Endothelial cell (in vitro differentiated cells): ENCODE results near the gene HYCC2. TPM values are rescaled to one million over a fixed set of nuclear protein-coding genes. Genes with fewer than 3 reads are reported as not detected.

Source experiments
- DNase-seq: peaks from one replicate; pipeline ENCODE4 v3.0.0; 2021; ENCODE audit warnings: low spot score
- H3K27ac Mint-ChIP-seq: one replicate; pipeline ENCODE4 v1.8.0; 2021; ENCODE audit warnings: mixed read lengths, inconsistent platforms; ENCODE audit not compliant: unreplicated experiment
- H3K27me3 Mint-ChIP-seq: one replicate; pipeline ENCODE4 v1.8.0; 2021; ENCODE audit warnings: mild to moderate bottlenecking, moderate library complexity, mixed read lengths, inconsistent platforms; ENCODE audit not compliant: unreplicated experiment
- H3K36me3 Mint-ChIP-seq: one replicate; pipeline ENCODE4 v1.8.0; 2021; ENCODE audit warnings: mild to moderate bottlenecking, low read depth, mixed read lengths, inconsistent platforms; ENCODE audit not compliant: unreplicated experiment
- H3K4me1 Mint-ChIP-seq: one replicate; pipeline ENCODE4 v1.8.0; 2021; ENCODE audit warnings: mild to moderate bottlenecking, mixed read lengths, inconsistent platforms; ENCODE audit not compliant: unreplicated experiment
- H3K4me3 Mint-ChIP-seq: one replicate; pipeline ENCODE4 v1.8.0; 2021; ENCODE audit warnings: mild to moderate bottlenecking, mixed read lengths, inconsistent platforms; ENCODE audit not compliant: unreplicated experiment
- H3K9me3 Mint-ChIP-seq: one replicate; pipeline ENCODE4 v1.8.0; 2021; ENCODE audit warnings: mixed read lengths, inconsistent platforms; ENCODE audit not compliant: unreplicated experiment
- total RNA-seq: library from RNA; stranded (reverse); fragmentation: NEBNext Ultra II Directional; extraction: Animal tissue kit (Norgen Biotek cat#: 25700); gene quantifications from one replicate; pipeline ENCODE4 v1.2.1, GENCODE V29; 2021; ENCODE audit not compliant: unreplicated experiment
- TF ChIP-seq, protein P1 (sequence below): fragments of 200-600 bp; sonication (generic); IDR thresholded peaks from one replicate; pipeline ENCODE4 v1.5.0; 2021; ENCODE audit warnings: antibody characterized with exemption; ENCODE audit not compliant: unreplicated experiment

HYCC2 gene
- total RNA-seq, 1 donor from 2014 or later, result 25.1 TPM

DNA sequence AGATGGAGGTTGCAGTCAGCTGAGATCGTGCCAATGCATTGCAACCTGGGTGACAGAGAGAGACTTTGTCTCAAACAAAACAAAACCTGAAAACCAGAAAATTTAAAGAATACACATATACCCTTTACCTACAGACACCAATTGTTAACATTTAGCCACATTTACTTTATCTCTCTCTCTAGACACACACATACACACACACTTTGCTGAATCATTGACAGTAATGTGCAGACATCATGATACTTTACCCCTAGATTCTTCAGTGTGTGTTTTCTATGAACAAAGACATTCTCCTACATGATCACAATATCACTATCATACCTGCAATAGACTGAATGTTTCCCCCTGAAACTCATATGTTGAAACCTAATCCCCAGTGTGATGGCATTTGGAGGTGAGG is 34.3 kb upstream of the HYCC2 start:
- H3K4me1 Mint-ChIP-seq, result no peaks in the 10 kb centered on the region
- H3K9me3 Mint-ChIP-seq, result no peaks in the 10 kb centered on the region
- H3K4me3 Mint-ChIP-seq, result no peak overlapping the region
- H3K27ac Mint-ChIP-seq, result no peak overlapping the region
- DNase-seq, result no peak
- H3K27me3 Mint-ChIP-seq, result peaks cover 2% of the 10 kb centered on the region
- TF ChIP-seq, protein P1, sequence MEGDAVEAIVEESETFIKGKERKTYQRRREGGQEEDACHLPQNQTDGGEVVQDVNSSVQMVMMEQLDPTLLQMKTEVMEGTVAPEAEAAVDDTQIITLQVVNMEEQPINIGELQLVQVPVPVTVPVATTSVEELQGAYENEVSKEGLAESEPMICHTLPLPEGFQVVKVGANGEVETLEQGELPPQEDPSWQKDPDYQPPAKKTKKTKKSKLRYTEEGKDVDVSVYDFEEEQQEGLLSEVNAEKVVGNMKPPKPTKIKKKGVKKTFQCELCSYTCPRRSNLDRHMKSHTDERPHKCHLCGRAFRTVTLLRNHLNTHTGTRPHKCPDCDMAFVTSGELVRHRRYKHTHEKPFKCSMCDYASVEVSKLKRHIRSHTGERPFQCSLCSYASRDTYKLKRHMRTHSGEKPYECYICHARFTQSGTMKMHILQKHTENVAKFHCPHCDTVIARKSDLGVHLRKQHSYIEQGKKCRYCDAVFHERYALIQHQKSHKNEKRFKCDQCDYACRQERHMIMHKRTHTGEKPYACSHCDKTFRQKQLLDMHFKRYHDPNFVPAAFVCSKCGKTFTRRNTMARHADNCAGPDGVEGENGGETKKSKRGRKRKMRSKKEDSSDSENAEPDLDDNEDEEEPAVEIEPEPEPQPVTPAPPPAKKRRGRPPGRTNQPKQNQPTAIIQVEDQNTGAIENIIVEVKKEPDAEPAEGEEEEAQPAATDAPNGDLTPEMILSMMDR, result no peak
- peaks cover 5% of the 10 kb centered on the region for H3K36me3 Mint-ChIP-seq

DNA sequence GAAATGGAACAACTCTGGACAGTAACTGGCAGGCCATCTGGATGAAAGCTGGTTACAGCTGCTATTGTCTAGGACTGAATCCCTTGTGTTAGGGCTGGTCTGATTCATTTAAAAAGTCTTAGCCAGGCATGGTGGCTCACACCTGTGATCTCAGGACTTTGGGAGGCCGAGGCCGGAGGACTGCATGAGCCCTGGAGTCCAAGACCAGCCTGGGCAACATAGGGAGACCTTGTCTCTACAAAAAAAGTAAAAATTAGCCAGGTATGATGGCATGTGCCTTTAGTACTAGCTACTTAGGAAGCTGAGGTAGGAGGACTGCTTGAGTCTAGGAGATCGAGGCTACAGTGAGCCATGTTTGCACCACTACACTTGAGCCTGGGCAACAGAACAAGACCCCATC is 29.0 kb upstream of the HYCC2 start:
- no peak overlapping the region for H3K4me3 Mint-ChIP-seq
- no peaks in the 10 kb centered on the region for H3K4me1 Mint-ChIP-seq
- DNase-seq, result no peak
- peaks cover 4% of the 10 kb centered on the region for H3K27me3 Mint-ChIP-seq
- no peaks in the 10 kb centered on the region for H3K36me3 Mint-ChIP-seq
- H3K27ac Mint-ChIP-seq, result no peak overlapping the region
- H3K9me3 Mint-ChIP-seq, result no peaks in the 10 kb centered on the region
- TF ChIP-seq, protein P1, result no peak

DNA sequence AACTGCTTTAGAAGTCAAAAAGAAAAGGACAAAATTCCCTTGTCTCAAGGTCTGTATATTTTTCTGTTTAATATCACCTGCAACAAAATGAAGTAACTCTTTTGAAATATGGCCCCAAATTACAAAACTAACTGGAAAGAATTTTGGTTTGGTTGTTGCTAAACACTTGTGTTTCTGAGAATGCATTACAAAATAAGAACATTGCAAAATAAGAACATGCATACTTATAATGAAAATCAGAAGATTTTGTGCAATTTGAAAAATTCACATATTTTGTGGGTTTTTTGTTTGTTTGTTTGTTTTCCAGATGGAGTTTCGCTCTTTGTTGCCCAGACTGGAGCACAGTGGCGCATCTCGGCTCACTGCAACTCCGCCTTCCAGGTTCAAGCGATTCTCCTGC is 22.1 kb upstream of the HYCC2 start:
- no peak for DNase-seq
- no peaks in the 10 kb centered on the region for H3K4me1 Mint-ChIP-seq
- no peak overlapping the region for H3K4me3 Mint-ChIP-seq
- no peaks in the 10 kb centered on the region for H3K9me3 Mint-ChIP-seq
- no peak overlapping the region for H3K27ac Mint-ChIP-seq
- TF ChIP-seq, protein P1, result no peak
- H3K36me3 Mint-ChIP-seq, result no peaks in the 10 kb centered on the region
- H3K27me3 Mint-ChIP-seq, result peaks cover 2% of the 10 kb centered on the region

DNA sequence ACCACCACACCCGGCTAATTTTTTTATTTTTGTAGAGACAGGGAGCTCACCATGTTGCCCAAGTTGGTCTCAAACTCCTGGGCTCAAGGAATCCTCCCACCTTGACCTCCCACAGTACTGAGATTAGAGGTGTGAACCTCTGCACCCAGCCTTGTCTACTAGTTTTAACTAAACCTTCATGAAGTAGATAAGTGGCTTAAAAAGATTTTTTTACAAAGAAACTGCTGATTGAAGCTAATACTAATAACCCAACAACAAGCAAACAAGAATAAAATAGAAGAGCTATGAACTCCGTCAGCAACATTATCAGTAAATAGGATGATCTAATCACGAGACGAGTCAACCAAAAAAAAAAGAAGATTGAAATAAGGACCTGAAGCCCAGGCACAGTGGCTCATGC is 19.1 kb upstream of the HYCC2 start:
- peak overlapping the region; percentile 22 for H3K4me3 Mint-ChIP-seq
- no peak for DNase-seq
- TF ChIP-seq, protein P1, result no peak
- H3K4me1 Mint-ChIP-seq, result no peaks in the 10 kb centered on the region
- no peaks in the 10 kb centered on the region for H3K9me3 Mint-ChIP-seq
- no peak overlapping the region for H3K27ac Mint-ChIP-seq
- H3K27me3 Mint-ChIP-seq, result no peaks in the 10 kb centered on the region
- H3K36me3 Mint-ChIP-seq, result peaks cover 10% of the 10 kb centered on the region

DNA sequence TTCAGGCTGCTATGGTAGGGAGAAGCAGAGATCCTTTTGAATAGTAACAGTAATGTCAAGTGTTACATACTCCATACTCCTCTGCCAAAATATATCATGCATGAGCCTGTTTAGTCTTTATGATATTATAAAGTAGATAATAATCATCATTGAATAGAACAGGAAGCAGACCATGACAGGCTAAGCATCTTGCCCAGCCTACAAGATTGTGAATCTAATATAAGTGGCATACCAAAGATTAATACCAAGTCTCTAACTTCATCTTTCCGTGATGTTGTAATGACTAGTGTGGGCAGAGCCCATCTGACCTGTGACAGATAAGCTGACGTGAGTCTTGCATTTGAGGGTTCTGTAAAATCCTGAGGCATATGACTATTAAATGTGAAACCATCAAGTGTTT is 13.4 kb upstream of the HYCC2 start:
- no peak for DNase-seq
- H3K27me3 Mint-ChIP-seq, result no peaks in the 10 kb centered on the region
- no peak overlapping the region for H3K27ac Mint-ChIP-seq
- H3K4me3 Mint-ChIP-seq, result no peak overlapping the region
- TF ChIP-seq, protein P1, result no peak
- peaks cover 20% of the 10 kb centered on the region for H3K36me3 Mint-ChIP-seq
- no peaks in the 10 kb centered on the region for H3K4me1 Mint-ChIP-seq
- H3K9me3 Mint-ChIP-seq, result no peaks in the 10 kb centered on the region
